Measurements from ENCODE around the gene ABCC6.

DNA sequence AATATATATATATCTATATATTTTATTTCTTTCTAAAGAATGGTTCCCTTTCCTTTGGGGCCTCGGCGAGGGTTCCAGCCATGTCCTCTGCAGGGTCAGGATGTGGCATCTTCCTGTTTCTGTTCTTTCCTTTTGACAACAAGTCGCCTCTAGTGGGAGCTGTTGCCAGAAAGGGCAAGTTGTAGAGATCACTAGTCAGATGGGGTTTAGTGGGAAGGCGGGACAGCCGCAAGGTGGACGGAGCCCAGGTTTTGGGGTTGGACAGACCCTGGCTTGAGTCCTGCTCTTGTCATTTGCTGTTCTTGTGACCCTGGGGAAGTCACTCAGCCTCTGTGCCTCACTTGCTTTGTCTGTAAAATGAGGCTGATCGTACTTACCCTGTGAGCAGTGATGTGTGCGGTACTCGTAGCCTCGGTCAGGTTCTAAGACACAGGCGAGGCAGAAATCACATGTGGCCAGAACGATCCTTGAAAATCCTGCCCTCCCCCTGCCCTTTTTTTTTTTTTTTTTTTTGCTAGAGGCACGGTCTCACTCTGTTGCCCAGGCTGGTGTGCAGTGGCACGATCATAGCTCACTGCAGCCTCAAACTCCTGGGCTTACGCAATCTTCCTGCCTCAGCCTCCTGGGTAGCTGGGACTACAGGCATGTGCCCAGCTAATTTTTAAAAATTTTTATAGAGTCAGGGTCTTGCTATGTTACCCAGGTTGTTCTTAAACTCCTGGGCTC is 80.1 kb downstream of the ABCC6 start:
- TF ChIP-seq, protein P1, sequence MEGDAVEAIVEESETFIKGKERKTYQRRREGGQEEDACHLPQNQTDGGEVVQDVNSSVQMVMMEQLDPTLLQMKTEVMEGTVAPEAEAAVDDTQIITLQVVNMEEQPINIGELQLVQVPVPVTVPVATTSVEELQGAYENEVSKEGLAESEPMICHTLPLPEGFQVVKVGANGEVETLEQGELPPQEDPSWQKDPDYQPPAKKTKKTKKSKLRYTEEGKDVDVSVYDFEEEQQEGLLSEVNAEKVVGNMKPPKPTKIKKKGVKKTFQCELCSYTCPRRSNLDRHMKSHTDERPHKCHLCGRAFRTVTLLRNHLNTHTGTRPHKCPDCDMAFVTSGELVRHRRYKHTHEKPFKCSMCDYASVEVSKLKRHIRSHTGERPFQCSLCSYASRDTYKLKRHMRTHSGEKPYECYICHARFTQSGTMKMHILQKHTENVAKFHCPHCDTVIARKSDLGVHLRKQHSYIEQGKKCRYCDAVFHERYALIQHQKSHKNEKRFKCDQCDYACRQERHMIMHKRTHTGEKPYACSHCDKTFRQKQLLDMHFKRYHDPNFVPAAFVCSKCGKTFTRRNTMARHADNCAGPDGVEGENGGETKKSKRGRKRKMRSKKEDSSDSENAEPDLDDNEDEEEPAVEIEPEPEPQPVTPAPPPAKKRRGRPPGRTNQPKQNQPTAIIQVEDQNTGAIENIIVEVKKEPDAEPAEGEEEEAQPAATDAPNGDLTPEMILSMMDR (IDR thresholded peaks at IDR 0.05), result peak; percentile 35
- no peak for TF ChIP-seq EZH2 (IDR thresholded peaks at IDR 0.05; ENCODE audit: borderline replicate concordance, insufficient read depth, low read depth, low read length, poor library complexity, severe bottlenecking)
